Measurements from ENCODE around the gene GMNN.
"Not testable (repeated sequence)": the region's sequence is repeated elsewhere in the genome, so short reads cannot be mapped to it uniquely, and the experiment has no call there.

The GMNN gene

GRCh38 chr6:24742216-24742738 lies 32.5 kb upstream of the GMNN start:
- ChIA-PET POLR2A (interaction anchor here (0.9 kb wide), 1 partner anchor 40 kb away, joined by 3 read pairs; no protein-coding TSS in a partner anchor), CTCF (interaction anchor here (1.1 to 1.4 kb wide), 3 partner anchors 9 to 329 kb away, joined by 3 to 4 read pairs (median 4); no protein-coding TSS in a partner anchor)
- no peak for TF ChIP-seq CTCF (IDR thresholded peaks at IDR 0.05; ENCODE audit: insufficient read depth, low read length, missing control alignments)
- no peak for DNase-seq (ENCODE audit: low read depth, low spot score)
- H3K4me3 ChIP-seq (ENCODE audit: low read depth, low read length), result no peak overlapping the region

- peak; percentile 90 for DNase-seq (ENCODE audit: low read depth, low spot score)
- no peak for TF ChIP-seq CTCF (IDR thresholded peaks at IDR 0.05; ENCODE audit: insufficient read depth, low read length, missing control alignments)
- peak overlapping the region; percentile 40 for H3K4me3 ChIP-seq (ENCODE audit: low read depth, low read length)
- CTCF ChIA-PET, result interaction anchor here (1.1 to 1.4 kb wide), 3 partner anchors 10 to 328 kb away, joined by 3 to 4 read pairs (median 4); no protein-coding TSS in a partner anchor
- POLR2A ChIA-PET, result interaction anchor here (0.7 to 1.4 kb wide), 5 partner anchors 11 to 41 kb away, joined by 3 to 13 read pairs (median 3); partner anchors contain the start of gene C6orf62
Observed at GRCh38 chr6:24743265-24743943, 31.3 kb upstream of the GMNN start.

- ChIA-PET POLR2A (interaction anchor here (1.4 kb wide), 1 partner anchor 22 kb away, joined by 13 read pairs; no protein-coding TSS in a partner anchor), CTCF (no interaction called here)
- no peak for TF ChIP-seq CTCF (IDR thresholded peaks at IDR 0.05; ENCODE audit: insufficient read depth, low read length, missing control alignments)
- no peak for DNase-seq (ENCODE audit: low read depth, low spot score)
- H3K4me3 ChIP-seq (ENCODE audit: low read depth, low read length), result no peak overlapping the region
Observed at GRCh38 chr6:24743944-24744335, 30.8 kb upstream of the GMNN start.

GRCh38 chr6:24744911-24745310 lies 29.8 kb upstream of the GMNN start:
- no peak overlapping the region for H3K4me3 ChIP-seq (ENCODE audit: low read depth, low read length)
- ChIA-PET CTCF (interaction anchor here (1.0 kb wide), 1 partner anchor 326 kb away, joined by 3 read pairs; no protein-coding TSS in a partner anchor), POLR2A (interaction anchor here (0.9 kb wide), 1 partner anchor 31 kb away, joined by 3 read pairs; no protein-coding TSS in a partner anchor)
- no peak for TF ChIP-seq CTCF (IDR thresholded peaks at IDR 0.05; ENCODE audit: insufficient read depth, low read length, missing control alignments)
- DNase-seq (ENCODE audit: low read depth, low spot score), result no peak

- no peak for TF ChIP-seq CTCF (IDR thresholded peaks at IDR 0.05; ENCODE audit: insufficient read depth, low read length, missing control alignments)
- ChIA-PET CTCF (no interaction called here), POLR2A (no interaction called here)
- H3K4me3 ChIP-seq (ENCODE audit: low read depth, low read length), result no peak overlapping the region
- DNase-seq (ENCODE audit: low read depth, low spot score), result no peak
Observed at GRCh38 chr6:24749297-24749696, 25.4 kb upstream of the GMNN start.

- H3K4me3 ChIP-seq (ENCODE audit: low read depth, low read length); DNase-seq (ENCODE audit: low read depth, low spot score); CTCF ChIA-PET; POLR2A ChIA-PET: not testable (repeated sequence)
Observed at GRCh38 chr6:24750878-24751277, 23.9 kb upstream of the GMNN start.

Data from AG04449 (cell line).